NCI-H146 treated with DMSO at 0.1 percent for 48 hours (cell line): ENCODE data around the gene DTX1.

Experiments used
- DNase-seq: peaks from one replicate; lab custom pipeline; 2025; ENCODE audit not compliant: unreplicated experiment; lab: John Stamatoyannopoulos, UW

DTX1 gene

GRCh38 chr12:113070117-113070906, 13.8 kb downstream of the DTX1 start:
- no peak for DNase-seq

DNA sequence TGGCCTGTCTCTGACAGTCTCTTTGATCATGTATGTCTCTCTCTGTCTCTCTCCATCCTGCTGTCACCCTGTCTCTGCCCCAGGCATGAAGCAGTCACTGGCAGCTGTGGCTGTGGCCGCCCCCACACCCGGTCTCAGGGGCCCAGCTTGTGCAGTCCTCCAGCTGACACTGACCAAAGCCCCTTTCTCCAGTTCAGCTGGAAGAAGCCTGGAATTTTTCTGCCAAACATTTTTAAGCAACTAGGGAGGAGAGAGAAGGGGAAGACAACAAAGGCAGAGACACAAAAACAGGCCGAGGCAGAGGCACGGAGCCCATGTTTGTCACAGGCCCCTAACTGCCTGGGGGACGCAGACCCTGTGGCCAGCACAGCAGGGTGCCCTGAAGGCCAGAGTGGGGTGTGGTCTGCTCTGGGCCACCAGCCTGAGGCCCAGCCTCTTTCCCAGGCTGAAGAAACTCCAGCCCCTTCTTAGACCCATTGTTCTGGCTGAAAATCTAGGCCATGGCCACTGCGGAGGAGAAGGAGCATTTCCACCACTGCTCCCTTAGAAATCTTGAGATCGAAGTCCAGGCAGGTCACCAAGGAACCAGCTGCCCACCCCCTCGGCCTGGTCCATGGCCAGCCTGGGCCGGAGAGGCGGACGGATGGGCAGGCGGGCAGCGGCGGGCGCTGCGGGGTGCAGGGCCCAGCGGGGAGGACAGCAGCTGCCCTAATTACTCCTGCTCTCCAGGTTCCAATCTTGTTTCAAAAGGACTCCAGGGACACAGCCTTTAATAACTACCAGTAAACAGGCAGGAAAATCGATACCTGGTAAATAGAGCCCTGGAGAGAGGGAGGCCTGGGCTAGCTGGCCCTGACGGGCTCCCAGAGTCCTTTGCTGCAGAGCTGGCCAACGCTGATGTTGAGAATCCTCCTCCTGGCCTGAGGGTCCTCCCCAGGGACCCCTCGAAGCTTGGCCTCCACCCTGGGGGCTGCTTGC, 14.9 kb downstream of the DTX1 start:
- DNase-seq = peak; percentile 98

DNA sequence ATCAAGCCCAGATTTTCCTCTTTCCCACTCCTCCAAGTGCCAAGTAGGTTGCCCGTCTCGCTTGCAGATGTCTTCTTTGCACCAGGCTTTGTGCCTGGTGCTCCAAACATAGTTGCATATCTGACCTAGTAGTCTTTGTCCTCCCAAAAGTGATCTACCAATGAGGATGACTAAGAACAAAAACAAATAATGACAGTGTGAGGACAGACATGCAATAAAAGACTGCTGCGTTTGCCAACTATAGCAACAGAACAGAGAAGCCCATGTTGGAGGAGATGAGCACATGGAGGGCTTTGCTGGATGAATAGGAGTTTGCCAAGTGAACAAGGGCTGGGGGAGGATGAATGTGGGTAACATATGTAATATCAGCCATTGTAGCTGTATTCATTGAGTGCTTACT, 15.6 kb downstream of the DTX1 start:
- DNase-seq = no peak

DNA sequence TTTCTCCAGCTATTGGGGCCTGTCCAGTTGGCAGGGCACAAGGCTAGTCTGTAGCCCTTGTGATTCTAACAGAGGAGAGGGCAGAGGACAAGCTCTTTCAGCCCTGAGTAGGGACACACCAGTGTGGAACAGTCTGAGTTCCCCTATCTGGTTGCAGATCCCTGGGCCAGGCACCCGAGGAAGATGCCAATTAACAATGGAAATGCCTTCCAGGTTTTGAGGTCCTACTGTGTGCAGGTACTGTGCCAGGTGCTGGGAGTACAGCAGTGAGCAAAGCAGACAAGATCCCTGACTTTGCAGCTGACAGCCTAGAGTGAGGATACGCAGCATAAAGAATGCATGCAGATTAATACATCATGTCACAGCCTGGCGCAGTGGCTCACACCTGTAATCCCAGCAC, 17.1 kb downstream of the DTX1 start:
- no peak for DNase-seq

GRCh38 chr12:113075137-113075683, 18.7 kb downstream of the DTX1 start:
- no peak for DNase-seq

- no peak for DNase-seq
These were observed 20.7 kb downstream of the DTX1 start for GRCh38 chr12:113077057-113077858.

DNA sequence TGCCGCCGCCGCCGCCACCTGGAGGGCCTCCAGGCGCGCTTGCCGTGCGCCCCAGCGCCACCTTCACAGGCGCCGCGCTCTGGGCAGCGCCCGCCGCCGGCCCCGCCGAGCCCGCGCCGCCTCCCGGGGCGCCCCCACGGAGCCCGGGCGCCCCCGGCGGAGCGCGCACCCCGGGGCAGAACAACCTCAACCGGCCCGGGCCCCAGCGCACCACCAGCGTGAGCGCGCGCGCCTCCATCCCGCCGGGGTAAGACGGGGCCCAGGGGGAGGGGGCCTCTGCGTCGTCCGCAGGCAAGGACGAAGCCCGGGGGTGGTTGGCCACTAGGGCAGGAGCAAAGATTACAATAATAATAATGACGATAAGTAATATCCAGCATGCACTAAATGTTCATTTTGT, 21.3 kb downstream of the DTX1 start:
- DNase-seq = no peak

DNA sequence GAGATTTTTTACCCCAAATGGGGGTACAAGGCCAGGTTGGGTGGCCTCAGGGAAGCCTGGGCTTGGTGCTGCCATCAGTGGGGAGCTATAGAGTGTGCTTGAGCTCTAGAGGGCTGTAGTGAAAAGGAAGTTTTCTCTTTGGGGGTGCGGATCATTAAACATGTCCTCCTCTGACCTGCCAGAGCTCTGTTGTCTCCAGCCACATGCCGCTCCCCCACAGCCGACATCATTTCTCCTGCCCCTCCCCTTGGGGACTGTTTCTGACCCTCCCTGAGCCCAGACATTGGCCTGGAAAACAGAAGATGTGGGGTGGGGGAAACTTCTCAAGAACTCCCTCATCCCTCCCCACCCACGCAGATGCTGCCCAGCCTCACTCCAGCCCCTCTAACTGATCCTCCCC, 25.3 kb downstream of the DTX1 start:
- DNase-seq = no peak

DNA sequence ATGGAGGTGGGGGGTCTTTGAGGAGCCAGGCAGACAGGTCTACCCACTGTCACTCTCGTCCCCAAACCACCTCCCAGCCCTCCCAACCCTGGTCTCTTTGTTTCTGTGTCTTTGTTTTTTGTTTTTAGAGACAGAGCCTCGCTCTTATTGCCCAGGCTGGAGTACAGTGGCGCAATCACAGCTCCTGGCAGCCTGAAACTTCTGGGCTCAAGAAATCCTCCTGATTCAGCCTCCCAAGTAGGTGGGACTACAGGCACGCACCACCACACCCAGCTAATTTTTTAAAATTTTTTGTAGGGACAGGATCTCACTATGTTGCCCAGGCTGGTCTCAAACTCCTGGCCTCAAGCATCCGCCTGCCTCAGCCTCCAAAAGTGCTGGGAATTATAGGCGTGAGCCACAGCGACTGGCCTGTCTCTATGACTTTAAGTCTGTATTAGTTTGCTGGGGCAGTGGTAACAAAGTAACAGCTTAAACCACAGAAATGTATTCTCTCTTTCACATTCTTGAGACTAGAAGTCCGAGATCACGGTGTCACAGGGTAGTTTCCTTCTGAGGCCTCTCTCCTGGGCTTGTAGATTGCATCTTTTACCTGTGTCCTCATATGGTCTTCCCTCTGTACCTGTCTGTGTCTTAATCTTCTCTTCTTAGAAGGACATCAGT, 26.1 kb downstream of the DTX1 start:
- DNase-seq = no peak

- DNase-seq = no peak
These were observed 27.4 kb downstream of the DTX1 start for GRCh38 chr12:113083863-113084435.

DNA sequence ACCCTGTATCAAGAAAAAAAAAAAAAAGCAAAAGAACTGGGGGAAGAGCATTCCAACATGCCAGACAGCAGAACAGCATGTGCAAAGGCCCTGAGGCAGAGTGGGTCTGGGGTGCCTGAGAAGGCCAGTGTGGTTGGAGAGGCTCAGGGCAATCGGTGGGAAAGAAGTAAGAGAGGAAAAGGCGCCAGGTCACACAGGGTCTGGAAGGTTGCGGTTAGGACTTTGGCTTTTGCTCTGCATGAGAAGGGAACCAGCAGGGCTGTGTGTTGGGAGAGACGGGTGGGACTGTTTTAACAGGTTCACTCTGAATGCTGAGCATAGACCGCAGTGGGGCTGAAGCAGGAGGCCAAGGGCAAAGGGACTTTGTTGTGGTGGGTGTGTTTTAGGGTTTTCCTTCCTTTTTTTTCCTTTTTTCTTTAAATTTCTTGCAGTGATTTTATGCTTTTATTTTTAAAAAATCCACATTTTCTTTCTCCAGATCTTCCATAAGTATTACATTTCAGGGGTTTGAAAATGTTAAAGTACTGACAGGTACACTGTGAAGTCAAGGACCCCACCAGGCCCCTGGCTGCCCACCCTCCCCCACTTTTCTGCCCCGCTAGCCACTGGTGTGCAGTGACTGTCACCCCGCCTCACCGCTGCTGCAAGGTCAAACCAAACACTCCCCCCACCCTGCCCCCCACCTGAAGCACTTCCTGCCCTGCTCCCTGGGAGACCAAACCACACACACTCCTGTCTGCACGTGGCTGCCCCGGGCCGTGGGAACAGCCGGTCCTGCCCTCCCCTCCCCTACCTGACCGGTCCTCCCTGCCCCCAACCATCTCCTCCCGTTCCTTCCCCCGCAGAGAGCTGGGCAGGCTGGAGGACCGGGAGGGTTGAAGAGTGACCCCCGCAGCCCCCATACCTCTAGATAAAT, 30.0 kb downstream of the DTX1 start:
- no peak for DNase-seq

DNA sequence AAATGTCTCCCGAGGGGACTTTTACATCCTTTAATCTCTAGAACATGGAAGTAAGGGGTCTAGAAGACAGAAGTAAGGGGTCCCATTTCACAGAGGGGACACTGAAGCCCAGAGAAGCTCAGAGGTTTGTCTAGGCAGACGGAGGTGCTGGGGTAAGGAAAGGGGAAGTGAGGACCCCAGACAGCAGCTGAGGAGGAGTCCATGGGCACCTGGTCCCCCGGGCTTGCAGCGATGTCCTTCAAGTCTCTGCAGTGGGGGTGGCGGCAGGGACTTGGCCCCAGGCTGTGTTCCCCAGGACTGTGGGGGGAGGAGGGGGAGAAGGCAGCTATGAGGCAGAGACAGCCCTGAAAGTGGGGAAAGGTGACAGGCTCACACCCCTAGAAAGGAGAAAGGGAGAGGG, 30.7 kb downstream of the DTX1 start:
- DNase-seq = no peak

GRCh38 chr12:113088037-113088436, 31.5 kb downstream of the DTX1 start:
- no peak for DNase-seq

- no peak for DNase-seq
These were observed 32.6 kb downstream of the DTX1 start for GRCh38 chr12:113088971-113089756.

DNA sequence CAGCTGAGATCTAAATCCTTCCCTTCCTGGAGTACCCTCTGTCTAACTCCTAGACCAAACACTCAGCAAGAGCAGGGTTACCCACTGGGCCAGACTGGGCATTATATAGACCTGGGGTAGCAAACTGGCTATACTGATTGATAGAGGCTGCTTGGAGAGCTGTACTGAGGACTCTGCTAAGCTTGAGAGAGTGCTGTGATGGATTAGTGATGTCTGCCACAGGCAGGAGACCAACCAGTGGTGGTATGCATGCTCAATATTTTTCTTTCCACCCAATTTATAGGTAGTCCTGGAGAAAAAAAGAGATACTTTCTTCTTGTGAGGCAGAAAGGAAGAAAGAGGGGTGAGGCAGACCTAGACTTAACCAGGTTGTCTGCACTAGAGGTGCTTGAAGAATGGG, 33.3 kb downstream of the DTX1 start:
- no peak for DNase-seq

DNA sequence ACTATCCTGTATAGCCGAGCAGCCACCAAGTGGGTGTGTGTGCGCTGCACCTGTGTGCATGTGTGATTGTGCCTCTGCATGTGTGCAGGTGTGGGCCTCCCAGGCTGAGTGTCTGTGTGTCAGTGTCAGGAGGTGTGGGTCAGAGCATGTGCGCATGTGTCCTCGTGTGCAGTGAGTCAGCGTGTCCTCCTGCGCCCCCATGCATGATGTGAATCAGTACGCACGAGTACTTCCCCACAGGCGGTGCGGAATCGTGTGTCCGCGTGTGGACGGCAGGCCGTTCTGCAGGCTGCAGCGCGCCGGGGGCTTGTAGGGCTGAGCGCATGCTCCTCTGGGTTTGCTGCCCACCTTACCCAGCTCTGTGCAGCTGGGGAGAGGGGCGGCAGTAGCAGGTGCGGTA, 34.2 kb downstream of the DTX1 start:
- DNase-seq = no peak

GRCh38 chr12:113091506-113091905, 35.0 kb downstream of the DTX1 start:
- DNase-seq = no peak
